ENCODE data around the gene GSK3A.

- TF ChIP-seq CTCF (IDR thresholded peaks at IDR 0.05; ENCODE audit: low read depth, low read length) (no peak), EZH2phosphoT487 (IDR thresholded peaks at IDR 0.05; ENCODE audit: low read depth) (no peak)
Observed at GRCh38 chr19:42230571-42230970, 11.8 kb downstream of the GSK3A start.
